ENCODE data around the gene TFCP2L1. TPM values are rescaled to one million over a fixed set of nuclear protein-coding genes. Genes with fewer than 3 reads are reported as not detected.

The TFCP2L1 gene
- total and polyA plus RNA-seq, 2 experiments from 2014 or later = 0.94 to 6.4 TPM

DNA sequence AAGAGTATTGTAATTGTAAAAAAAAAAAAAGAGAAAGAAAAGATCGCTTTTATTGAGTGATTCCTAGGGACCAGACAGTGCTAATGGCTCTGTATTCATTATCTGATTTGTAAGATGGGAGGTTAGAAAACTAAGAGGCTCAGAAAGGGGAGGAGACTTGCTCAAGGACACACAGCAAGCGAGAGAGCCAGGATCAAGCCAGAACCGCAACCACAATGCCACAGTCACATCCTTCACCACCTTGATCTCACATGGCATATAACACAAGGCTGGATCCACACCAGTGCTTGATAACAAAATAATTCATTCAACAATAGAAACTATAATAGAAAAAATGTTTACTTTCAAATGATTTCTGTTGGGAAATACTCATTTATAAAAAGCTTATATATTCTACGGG is 37.5 kb downstream of the TFCP2L1 start:
- Mint-ChIP-seq H3K4me3 (no peak overlapping the region), H3K36me3 (ENCODE audit: low read depth) (no peaks in the 10 kb centered on the region), H3K27ac (no peak overlapping the region), H3K4me1 (no peaks in the 10 kb centered on the region; the same call in 2 of the 3 replicates), H3K9me3 (no peaks in the 10 kb centered on the region), H3K27me3 (ENCODE audit: insufficient read depth, low read depth, poor library complexity) (peaks cover 6% of the 10 kb centered on the region)
- ATAC-seq (no peak), DNase-seq (ENCODE audit: low spot score) (no peak)
- Histone ChIP-seq H3K4me1 (ENCODE audit: insufficient read depth) (no peaks in the 10 kb centered on the region), H2AFZ (no peak overlapping the region), H3K9me2 (ENCODE audit: insufficient read depth) (no peaks in the 10 kb centered on the region), H3K27me3 (ENCODE audit: insufficient read depth) (no peaks in the 10 kb centered on the region), H3K79me2 (replicated peaks; ENCODE audit: insufficient read depth) (no peaks in the 10 kb centered on the region), H3K4me2 (no peak overlapping the region), H4K20me1 (replicated peaks; ENCODE audit: insufficient read depth) (no peaks in the 10 kb centered on the region), H3K27ac (ENCODE audit: low read depth) (no peak overlapping the region), H3K36me3 (ENCODE audit: insufficient read depth) (no peaks in the 10 kb centered on the region), H3F3A (replicated peaks; ENCODE audit: low read depth) (no peaks in the 10 kb centered on the region), H3K4me3 (no peak overlapping the region)
- TF ChIP-seq CREB1 (CRISPR knock-in tag; IDR thresholded peaks at IDR 0.05; ENCODE audit: low read depth) = no peak
- TF ChIP-seq POLR2AphosphoS5 (IDR thresholded peaks at IDR 0.05; ENCODE audit: low read depth) = no peak
- TF ChIP-seq, protein P1, sequence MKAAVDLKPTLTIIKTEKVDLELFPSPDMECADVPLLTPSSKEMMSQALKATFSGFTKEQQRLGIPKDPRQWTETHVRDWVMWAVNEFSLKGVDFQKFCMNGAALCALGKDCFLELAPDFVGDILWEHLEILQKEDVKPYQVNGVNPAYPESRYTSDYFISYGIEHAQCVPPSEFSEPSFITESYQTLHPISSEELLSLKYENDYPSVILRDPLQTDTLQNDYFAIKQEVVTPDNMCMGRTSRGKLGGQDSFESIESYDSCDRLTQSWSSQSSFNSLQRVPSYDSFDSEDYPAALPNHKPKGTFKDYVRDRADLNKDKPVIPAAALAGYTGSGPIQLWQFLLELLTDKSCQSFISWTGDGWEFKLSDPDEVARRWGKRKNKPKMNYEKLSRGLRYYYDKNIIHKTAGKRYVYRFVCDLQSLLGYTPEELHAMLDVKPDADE (IDR thresholded peaks at IDR 0.05) = no peak
- TF ChIP-seq EZH2 (IDR thresholded peaks at IDR 0.05; ENCODE audit: low read depth, unreplicated experiment) = no peak
- TF ChIP-seq ZNF331 (CRISPR knock-in tag; IDR thresholded peaks at IDR 0.05; ENCODE audit: low read depth) = no peak
- TF ChIP-seq, protein P2, sequence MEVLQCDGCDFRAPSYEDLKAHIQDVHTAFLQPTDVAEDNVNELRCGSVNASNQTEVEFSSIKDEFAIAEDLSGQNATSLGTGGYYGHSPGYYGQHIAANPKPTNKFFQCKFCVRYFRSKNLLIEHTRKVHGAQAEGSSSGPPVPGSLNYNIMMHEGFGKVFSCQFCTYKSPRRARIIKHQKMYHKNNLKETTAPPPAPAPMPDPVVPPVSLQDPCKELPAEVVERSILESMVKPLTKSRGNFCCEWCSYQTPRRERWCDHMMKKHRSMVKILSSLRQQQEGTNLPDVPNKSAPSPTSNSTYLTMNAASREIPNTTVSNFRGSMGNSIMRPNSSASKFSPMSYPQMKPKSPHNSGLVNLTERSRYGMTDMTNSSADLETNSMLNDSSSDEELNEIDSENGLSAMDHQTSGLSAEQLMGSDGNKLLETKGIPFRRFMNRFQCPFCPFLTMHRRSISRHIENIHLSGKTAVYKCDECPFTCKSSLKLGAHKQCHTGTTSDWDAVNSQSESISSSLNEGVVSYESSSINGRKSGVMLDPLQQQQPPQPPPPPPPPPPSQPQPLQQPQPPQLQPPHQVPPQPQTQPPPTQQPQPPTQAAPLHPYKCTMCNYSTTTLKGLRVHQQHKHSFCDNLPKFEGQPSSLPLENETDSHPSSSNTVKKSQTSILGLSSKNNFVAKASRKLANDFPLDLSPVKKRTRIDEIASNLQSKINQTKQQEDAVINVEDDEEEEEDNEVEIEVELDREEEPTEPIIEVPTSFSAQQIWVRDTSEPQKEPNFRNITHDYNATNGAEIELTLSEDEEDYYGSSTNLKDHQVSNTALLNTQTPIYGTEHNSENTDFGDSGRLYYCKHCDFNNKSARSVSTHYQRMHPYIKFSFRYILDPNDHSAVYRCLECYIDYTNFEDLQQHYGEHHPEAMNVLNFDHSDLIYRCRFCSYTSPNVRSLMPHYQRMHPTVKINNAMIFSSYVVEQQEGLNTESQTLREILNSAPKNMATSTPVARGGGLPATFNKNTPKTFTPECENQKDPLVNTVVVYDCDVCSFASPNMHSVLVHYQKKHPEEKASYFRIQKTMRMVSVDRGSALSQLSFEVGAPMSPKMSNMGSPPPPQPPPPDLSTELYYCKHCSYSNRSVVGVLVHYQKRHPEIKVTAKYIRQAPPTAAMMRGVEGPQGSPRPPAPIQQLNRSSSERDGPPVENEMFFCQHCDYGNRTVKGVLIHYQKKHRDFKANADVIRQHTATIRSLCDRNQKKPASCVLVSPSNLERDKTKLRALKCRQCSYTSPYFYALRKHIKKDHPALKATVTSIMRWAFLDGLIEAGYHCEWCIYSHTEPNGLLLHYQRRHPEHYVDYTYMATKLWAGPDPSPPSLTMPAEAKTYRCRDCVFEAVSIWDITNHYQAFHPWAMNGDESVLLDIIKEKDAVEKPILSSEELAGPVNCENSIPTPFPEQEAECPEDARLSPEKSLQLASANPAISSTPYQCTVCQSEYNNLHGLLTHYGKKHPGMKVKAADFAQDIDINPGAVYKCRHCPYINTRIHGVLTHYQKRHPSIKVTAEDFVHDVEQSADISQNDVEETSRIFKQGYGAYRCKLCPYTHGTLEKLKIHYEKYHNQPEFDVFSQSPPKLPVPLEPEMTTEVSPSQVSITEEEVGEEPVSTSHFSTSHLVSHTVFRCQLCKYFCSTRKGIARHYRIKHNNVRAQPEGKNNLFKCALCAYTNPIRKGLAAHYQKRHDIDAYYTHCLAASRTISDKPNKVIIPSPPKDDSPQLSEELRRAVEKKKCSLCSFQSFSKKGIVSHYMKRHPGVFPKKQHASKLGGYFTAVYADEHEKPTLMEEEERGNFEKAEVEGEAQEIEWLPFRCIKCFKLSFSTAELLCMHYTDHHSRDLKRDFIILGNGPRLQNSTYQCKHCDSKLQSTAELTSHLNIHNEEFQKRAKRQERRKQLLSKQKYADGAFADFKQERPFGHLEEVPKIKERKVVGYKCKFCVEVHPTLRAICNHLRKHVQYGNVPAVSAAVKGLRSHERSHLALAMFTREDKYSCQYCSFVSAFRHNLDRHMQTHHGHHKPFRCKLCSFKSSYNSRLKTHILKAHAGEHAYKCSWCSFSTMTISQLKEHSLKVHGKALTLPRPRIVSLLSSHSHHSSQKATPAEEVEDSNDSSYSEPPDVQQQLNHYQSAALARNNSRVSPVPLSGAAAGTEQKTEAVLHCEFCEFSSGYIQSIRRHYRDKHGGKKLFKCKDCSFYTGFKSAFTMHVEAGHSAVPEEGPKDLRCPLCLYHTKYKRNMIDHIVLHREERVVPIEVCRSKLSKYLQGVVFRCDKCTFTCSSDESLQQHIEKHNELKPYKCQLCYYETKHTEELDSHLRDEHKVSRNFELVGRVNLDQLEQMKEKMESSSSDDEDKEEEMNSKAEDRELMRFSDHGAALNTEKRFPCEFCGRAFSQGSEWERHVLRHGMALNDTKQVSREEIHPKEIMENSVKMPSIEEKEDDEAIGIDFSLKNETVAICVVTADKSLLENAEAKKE (CRISPR knock-in tag; IDR thresholded peaks at IDR 0.05) = no peak
- no peak for TF ChIP-seq JUNB (IDR thresholded peaks at IDR 0.05; ENCODE audit: unreplicated experiment)

Data from GM23338 (cell line).